Neural progenitor cell (in vitro differentiated cells): ENCODE measurements around the gene GPR107. TPM values are rescaled to one million over a fixed set of nuclear protein-coding genes. Genes with fewer than 3 reads are reported as not detected.
A peak's percentile ranks its signal among the peaks of the same experiment; 100 is the strongest.

ENCODE experiments used
- DNase-seq: peaks from one replicate; pipeline ENCODE4 v3.0.0-alpha.2; 2016; ENCODE audit warnings: low spot score
- H2AFZ ChIP-seq: fragments of 200-600 bp; sonication (generic); replicated peaks from 2 replicates; pipeline ENCODE4 v1.6.1; 2016; ENCODE audit warnings: antibody characterized with exemption
- H3F3A ChIP-seq: fragments of 200-600 bp; sonication (generic); 2 replicates; pipeline ENCODE4 v1.6.1; 2016; ENCODE audit warnings: antibody characterized with exemption, low read depth
- H3K27ac ChIP-seq: fragments of 200-600 bp; sonication (generic); 2 replicates; pipeline ENCODE4 v1.5.1; 2016; ENCODE audit warnings: mild to moderate bottlenecking
- H3K27me3 ChIP-seq: fragments of 200-600 bp; sonication (generic); 2 replicates; pipeline ENCODE4 v1.6.1; 2016; ENCODE audit warnings: mild to moderate bottlenecking, moderate library complexity
- H3K36me3 ChIP-seq: fragments of 200-600 bp; sonication (generic); 2 replicates; pipeline ENCODE4 v1.5.1; 2016
- H3K4me1 ChIP-seq: fragments of 200-600 bp; sonication (generic); 2 replicates; pipeline ENCODE4 v1.6.1; 2016; ENCODE audit warnings: mixed run types
- H3K4me2 ChIP-seq: fragments of 200-600 bp; sonication (generic); 2 replicates; pipeline ENCODE4 v1.6.1; 2016
- H3K4me3 ChIP-seq: fragments of 200-600 bp; sonication (generic); 2 replicates; pipeline ENCODE4 v1.5.1; 2016
- H3K79me2 ChIP-seq: fragments of 200-600 bp; sonication (generic); 2 replicates; pipeline ENCODE4 v1.6.1; 2016; ENCODE audit warnings: low read depth
- H3K9ac ChIP-seq: fragments of 200-600 bp; sonication (generic); 2 replicates; pipeline ENCODE4 v1.6.1; 2016
- H3K9me3 ChIP-seq: fragments of 200-600 bp; sonication (generic); 2 replicates; pipeline ENCODE4 v1.5.1; 2016; ENCODE audit warnings: low read depth
- H4K20me1 ChIP-seq: fragments of 200-600 bp; sonication (generic); 2 replicates; pipeline ENCODE4 v1.6.1; 2016; ENCODE audit warnings: low read depth
- H3K27ac Mint-ChIP-seq: 3 replicates; pipeline ENCODE4 v1.8.0; 2021; ENCODE audit warnings: mixed read lengths
- H3K27me3 Mint-ChIP-seq: 2 replicates; pipeline ENCODE4 v1.8.0; 2022; ENCODE audit warnings: low read depth, mild to moderate bottlenecking, inconsistent platforms, moderate library complexity, mixed read lengths; ENCODE audit not compliant: insufficient read depth
- H3K36me3 Mint-ChIP-seq: 3 replicates; pipeline ENCODE4 v1.8.0; 2021; ENCODE audit warnings: mixed read lengths
- H3K4me1 Mint-ChIP-seq: 3 replicates; pipeline ENCODE4 v1.8.0; 2021; ENCODE audit warnings: mixed read lengths
- H3K4me3 Mint-ChIP-seq: 3 replicates; pipeline ENCODE4 v1.8.0; 2021; ENCODE audit warnings: mild to moderate bottlenecking, moderate library complexity, mixed read lengths
- H3K9me3 Mint-ChIP-seq: 3 replicates; pipeline ENCODE4 v1.8.0; 2020; ENCODE audit warnings: mixed read lengths
- CTCF ChIP-seq: fragments of 200-600 bp; sonication (generic); IDR thresholded peaks from 2 replicates; pipeline ENCODE4 v1.5.1; 2017; ENCODE audit warnings: antibody characterized with exemption, mild to moderate bottlenecking
- EZH2 ChIP-seq: fragments of 200-600 bp; sonication (generic); IDR thresholded peaks from 2 replicates; pipeline ENCODE4 v1.6.1; 2017; ENCODE audit warnings: antibody characterized with exemption, mild to moderate bottlenecking, moderate library complexity
- EZH2phosphoT487 ChIP-seq: fragments of 200-600 bp; sonication (generic); IDR thresholded peaks from 2 replicates; pipeline ENCODE4 v1.6.1; 2017; ENCODE audit warnings: antibody characterized with exemption
- total RNA-seq: library from RNA; depleted of rRNA; stranded (reverse); fragments of >200 nt; gene quantifications from 2 replicates; pipeline ENCODE4 v1.2.3, GENCODE V29; 2015; ENCODE audit warnings: low replicate concordance

The GPR107 gene
- total RNA-seq, 1 donor from 2014 or later = 33.8 TPM

- H3K9me3 Mint-ChIP-seq = no peaks in the 10 kb centered on the region
- TF ChIP-seq EZH2 = no peak
- TF ChIP-seq CTCF = peak; percentile 87
- Histone ChIP-seq H2AFZ (no peak overlapping the region), H3K9ac (no peak overlapping the region), H3K79me2 (no peaks in the 10 kb centered on the region), H3K9me3 (no peaks in the 10 kb centered on the region), H3K4me1 (no peaks in the 10 kb centered on the region), H3K36me3 (no peaks in the 10 kb centered on the region), H3F3A (peaks cover 5% of the 10 kb centered on the region), H4K20me1 (no peaks in the 10 kb centered on the region), H3K27ac (no peak overlapping the region), H3K27me3 (no peaks in the 10 kb centered on the region), H3K4me2 (no peak overlapping the region), H3K4me3 (no peak overlapping the region)
- H3K4me1 Mint-ChIP-seq = no peaks in the 10 kb centered on the region
- no peak overlapping the region for H3K27ac Mint-ChIP-seq
- H3K27me3 Mint-ChIP-seq = peaks cover 2% of the 10 kb centered on the region
- peak; percentile 91 for DNase-seq
- peaks cover 13% of the 10 kb centered on the region for H3K36me3 Mint-ChIP-seq
- H3K4me3 Mint-ChIP-seq = no peak overlapping the region
Observed at GRCh38 chr9:130107234-130107861, 53.6 kb downstream of the GPR107 start.

GRCh38 chr9:130107955-130108354 is 54.2 kb downstream of the GPR107 start:
- Histone ChIP-seq H3K4me1 (no peaks in the 10 kb centered on the region), H4K20me1 (no peaks in the 10 kb centered on the region), H3K27ac (no peak overlapping the region), H3F3A (peaks cover 5% of the 10 kb centered on the region), H3K4me3 (no peak overlapping the region), H3K9me3 (no peaks in the 10 kb centered on the region), H3K4me2 (no peak overlapping the region), H2AFZ (no peak overlapping the region), H3K79me2 (no peaks in the 10 kb centered on the region), H3K9ac (no peak overlapping the region), H3K36me3 (no peaks in the 10 kb centered on the region), H3K27me3 (no peaks in the 10 kb centered on the region)
- TF ChIP-seq CTCF (no peak), EZH2phosphoT487 (no peak), EZH2 (no peak)
- Mint-ChIP-seq H3K27me3 (peaks cover 2% of the 10 kb centered on the region), H3K4me1 (no peaks in the 10 kb centered on the region), H3K36me3 (peaks cover 13% of the 10 kb centered on the region), H3K9me3 (no peaks in the 10 kb centered on the region), H3K4me3 (no peak overlapping the region), H3K27ac (no peak overlapping the region)
- DNase-seq = no peak

- Histone ChIP-seq H3F3A (peaks cover 5% of the 10 kb centered on the region), H3K36me3 (no peaks in the 10 kb centered on the region), H2AFZ (no peak overlapping the region), H3K4me3 (no peak overlapping the region), H3K27me3 (no peaks in the 10 kb centered on the region), H4K20me1 (no peaks in the 10 kb centered on the region), H3K4me2 (no peak overlapping the region), H3K27ac (no peak overlapping the region), H3K9me3 (no peaks in the 10 kb centered on the region), H3K4me1 (no peaks in the 10 kb centered on the region), H3K9ac (no peak overlapping the region), H3K79me2 (no peaks in the 10 kb centered on the region)
- no peaks in the 10 kb centered on the region for H3K27me3 Mint-ChIP-seq
- no peaks in the 10 kb centered on the region for H3K4me1 Mint-ChIP-seq
- no peak for TF ChIP-seq EZH2phosphoT487
- TF ChIP-seq CTCF = peak; percentile 42
- TF ChIP-seq EZH2 = no peak
- no peak for DNase-seq
- peak overlapping the region; percentile 10 for H3K27ac Mint-ChIP-seq
- H3K36me3 Mint-ChIP-seq = peaks cover 12% of the 10 kb centered on the region
- no peak overlapping the region for H3K4me3 Mint-ChIP-seq
- H3K9me3 Mint-ChIP-seq = no peaks in the 10 kb centered on the region
Observed at GRCh38 chr9:130110166-130110565, 56.5 kb downstream of the GPR107 start.
